ENCODE data around the gene HDGFL3.

DNA sequence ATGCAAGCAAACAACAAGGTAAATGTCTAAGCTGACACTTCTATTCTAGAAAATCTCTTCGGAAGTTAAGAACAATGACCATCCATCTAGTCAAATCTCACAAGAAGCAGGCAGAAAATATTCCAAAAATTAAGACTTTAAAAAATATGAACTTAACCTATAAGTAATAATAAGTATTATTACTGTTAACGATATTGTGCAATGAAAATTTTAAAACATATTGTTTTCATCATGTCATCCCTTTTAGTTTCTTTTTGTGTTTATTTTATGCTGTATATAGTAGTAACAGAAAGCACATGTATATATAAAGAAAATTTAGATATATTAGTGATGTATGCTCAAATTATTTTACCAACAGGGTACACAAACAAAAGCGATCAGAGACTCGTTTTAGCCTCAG is 4.1 kb downstream of the HDGFL3 start:
- TF ChIP-seq, protein P1, sequence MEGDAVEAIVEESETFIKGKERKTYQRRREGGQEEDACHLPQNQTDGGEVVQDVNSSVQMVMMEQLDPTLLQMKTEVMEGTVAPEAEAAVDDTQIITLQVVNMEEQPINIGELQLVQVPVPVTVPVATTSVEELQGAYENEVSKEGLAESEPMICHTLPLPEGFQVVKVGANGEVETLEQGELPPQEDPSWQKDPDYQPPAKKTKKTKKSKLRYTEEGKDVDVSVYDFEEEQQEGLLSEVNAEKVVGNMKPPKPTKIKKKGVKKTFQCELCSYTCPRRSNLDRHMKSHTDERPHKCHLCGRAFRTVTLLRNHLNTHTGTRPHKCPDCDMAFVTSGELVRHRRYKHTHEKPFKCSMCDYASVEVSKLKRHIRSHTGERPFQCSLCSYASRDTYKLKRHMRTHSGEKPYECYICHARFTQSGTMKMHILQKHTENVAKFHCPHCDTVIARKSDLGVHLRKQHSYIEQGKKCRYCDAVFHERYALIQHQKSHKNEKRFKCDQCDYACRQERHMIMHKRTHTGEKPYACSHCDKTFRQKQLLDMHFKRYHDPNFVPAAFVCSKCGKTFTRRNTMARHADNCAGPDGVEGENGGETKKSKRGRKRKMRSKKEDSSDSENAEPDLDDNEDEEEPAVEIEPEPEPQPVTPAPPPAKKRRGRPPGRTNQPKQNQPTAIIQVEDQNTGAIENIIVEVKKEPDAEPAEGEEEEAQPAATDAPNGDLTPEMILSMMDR (conservative IDR thresholded peaks at IDR 0.05 in 1 of 2, IDR thresholded peaks at IDR 0.05 in 1 of 2; ENCODE audit: low read depth in 1 of 2, low read length in 2 of 2) = no peak
- no peak for TF ChIP-seq EZH2 (IDR thresholded peaks at IDR 0.05; ENCODE audit: low read length, missing control alignments)

All from fibroblast of lung (primary cell).